HEK293T (cell line): ENCODE measurements around the gene CYP17A1.

Experiments used
- CTBP1 ChIP-seq: fragments of 450-650 bp; IDR thresholded peaks from 2 replicates; pipeline ENCODE4 v1.6.1; 2016; ENCODE audit warnings: borderline replicate concordance
- FOXK2 ChIP-seq: fragments of 450-650 bp; IDR thresholded peaks from 2 replicates; pipeline ENCODE4 v1.6.1; 2016; ENCODE audit warnings: mild to moderate bottlenecking
- FOXM1 ChIP-seq: fragments of 450-650 bp; IDR thresholded peaks from 2 replicates; pipeline ENCODE4 v1.6.1; 2017; ENCODE audit warnings: mild to moderate bottlenecking, borderline replicate concordance
- HDGF ChIP-seq: fragments of 450-650 bp; IDR thresholded peaks from 2 replicates; pipeline ENCODE4 v1.6.1; 2017; ENCODE audit warnings: antibody characterized with exemption, borderline replicate concordance
- LEF1 ChIP-seq: fragments of 450-650 bp; IDR thresholded peaks from 2 replicates; pipeline ENCODE4 v1.6.1; 2017; ENCODE audit warnings: mild to moderate bottlenecking, borderline replicate concordance
- NFRKB ChIP-seq: fragments of 450-650 bp; IDR thresholded peaks from 2 replicates; pipeline ENCODE4 v1.6.1; 2016; ENCODE audit warnings: mild to moderate bottlenecking, moderate library complexity
- SP1 ChIP-seq: fragments of 450-650 bp; IDR thresholded peaks from 2 replicates; pipeline ENCODE4 v1.6.1; 2017
- SUZ12 ChIP-seq: fragments of 450-650 bp; IDR thresholded peaks from 2 replicates; pipeline ENCODE4 v1.6.1; 2016; ENCODE audit warnings: mild to moderate bottlenecking

- TF ChIP-seq NFRKB: no peak
- TF ChIP-seq FOXM1: no peak
- no peak for TF ChIP-seq LEF1
- no peak for TF ChIP-seq CTBP1
- no peak for TF ChIP-seq HDGF
- TF ChIP-seq SP1: no peak
- no peak for TF ChIP-seq SUZ12
- no peak for TF ChIP-seq FOXK2
Observed at GRCh38 chr10:102781921-102782557, 55.2 kb downstream of the CYP17A1 start.
